ENCODE data around the gene PFDN4.

DNA sequence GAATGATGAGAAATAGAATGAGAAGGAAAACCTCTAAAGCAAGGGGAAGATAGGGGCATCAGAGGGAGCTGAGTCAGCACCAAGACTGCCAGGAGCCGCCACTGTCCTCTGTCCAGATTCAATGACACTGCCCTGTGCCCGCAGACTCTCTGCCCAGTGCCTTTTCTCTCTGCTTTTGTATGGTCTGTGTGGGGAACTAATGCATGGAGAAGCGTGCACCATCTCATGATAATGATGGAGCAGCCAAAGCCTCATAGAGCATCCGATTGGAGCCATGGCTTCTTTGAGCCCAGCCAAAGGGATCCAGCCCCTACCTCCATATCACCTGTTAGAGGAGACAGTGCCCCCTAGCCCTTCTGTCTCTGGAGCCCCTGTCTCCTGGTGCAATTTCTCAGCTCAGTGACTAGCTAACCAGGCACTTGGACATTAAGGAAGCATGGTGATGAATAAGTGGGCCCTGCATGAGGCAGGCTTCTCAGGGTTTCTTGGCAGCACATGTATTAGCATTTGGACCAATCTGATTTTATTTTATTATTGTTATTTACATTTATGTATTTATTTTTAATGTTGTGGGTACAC is 6.5 kb upstream of the PFDN4 start:
- TF ChIP-seq POLR2A (IDR thresholded peaks at IDR 0.05; ENCODE audit: low read depth, low read length) (no peak), POLR2AphosphoS5 (IDR thresholded peaks at IDR 0.05; ENCODE audit: low read depth, low read length) (no peak), SPI1 (IDR thresholded peaks at IDR 0.05; ENCODE audit: low read depth, low read length) (no peak)

All from GM12891 (cell line).